Middle frontal gyrus (tissue), 1 donor: ENCODE results near the gene GMEB1.
"Not testable (repeated sequence)": the region's sequence is repeated elsewhere in the genome, so short reads cannot be mapped to it uniquely, and the experiment has no call there.

Experiments used
- DNase-seq: peaks from one replicate; pipeline ENCODE4 v3.0.0-alpha.2; 2015; ENCODE audit warnings: low spot score; ENCODE audit errors: extremely low spot score

The GMEB1 gene

DNA sequence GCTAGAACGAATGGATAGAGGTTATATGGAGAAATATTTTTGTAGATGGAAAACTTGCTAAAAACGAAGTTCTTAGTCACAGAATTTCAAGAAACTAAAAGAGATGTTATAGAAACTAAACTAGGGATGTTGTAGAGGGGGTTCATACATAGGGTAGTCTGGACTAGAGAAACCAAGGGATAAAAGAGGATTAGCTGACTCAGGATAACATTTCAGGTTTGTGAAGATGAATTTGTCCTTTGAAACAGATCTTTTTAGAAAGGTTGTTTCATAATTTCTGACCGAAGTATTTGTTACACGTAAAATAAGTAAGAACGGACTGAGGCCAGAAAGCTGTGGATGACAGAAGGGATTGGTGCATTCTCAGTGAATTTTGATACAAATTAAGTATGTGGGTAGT is 81.7 kb downstream of the GMEB1 start:
- DNase-seq, result no peak

DNA sequence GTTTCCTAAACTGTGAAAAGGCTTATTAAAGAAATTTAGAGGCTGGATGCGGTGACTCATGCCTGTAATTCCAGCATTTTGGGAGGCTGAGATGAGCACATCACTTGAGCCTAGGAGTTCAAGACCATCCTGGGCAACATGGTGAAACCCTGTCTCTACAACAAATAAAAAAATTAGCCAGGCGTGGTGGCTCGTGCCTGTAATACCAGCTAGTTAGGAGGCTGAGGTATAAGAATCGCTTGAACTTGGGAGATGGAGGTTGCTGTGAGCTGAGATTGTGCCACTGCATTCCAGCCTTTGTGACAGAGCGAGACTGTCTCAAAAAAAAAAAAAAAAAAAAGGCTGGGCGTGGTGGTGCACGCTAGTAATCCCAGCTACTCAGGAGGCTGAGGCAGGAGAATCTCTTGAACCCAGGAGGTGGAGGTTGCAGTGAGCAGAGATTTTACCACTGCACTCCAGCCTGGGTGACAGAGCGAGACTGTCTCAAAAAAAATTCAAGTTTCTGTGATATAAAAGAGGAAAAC is 82.2 kb downstream of the GMEB1 start:
- not testable (repeated sequence) for DNase-seq

DNA sequence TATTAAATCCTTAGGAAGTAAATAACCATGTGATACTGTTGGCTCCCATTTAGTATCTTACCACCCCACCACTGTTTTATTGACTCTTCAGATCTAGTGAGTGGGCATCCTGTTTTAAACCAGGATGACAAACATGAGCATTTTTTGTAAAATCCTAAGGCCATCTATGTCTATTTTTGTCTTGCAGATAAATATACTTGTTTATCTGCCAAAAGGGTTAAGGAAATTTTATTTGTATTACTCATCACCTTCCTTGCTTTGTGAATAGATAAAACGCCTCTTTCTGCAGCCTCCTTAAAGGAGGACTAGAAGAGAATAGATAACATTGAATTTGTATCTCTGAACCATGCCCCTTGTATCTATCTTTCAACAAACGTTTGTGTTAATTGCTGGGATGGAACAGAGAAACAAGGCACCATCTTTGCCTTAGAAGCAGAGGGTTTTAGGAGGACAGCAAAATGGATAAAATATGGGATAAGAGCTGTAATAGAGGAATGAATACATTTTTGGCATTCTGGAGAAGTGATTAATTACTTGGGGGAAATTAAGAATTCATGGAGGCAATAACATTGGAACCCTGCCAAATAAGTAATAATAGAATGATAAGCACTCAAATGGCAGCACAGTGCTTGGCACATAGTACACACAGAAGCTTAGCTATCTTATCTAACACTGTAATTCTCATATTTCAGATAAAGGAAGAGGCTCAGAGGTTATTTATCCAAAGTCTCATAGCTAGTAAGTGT is 82.9 kb downstream of the GMEB1 start:
- DNase-seq, result no peak

DNA sequence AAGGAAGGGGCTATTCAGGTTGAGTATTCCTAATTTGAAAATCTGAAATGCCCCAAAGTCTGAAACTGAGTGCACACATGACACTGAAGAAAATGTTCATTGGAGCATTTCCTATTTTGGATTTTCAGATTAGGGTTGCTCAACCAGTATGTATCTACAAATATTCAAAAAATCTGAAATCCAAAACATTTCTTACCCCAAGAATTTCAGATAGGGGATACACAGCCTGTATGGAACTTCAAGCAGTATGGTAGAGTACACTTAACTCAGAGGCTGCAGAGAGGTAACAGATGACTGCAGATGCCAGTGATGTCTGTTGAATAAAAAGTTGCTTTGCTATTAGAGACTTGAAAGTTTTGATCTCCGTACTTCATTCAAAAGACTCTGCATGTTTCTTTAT is 87.1 kb downstream of the GMEB1 start:
- DNase-seq, result no peak

GRCh38 chr1:28756846-28757245 is 88.3 kb downstream of the GMEB1 start:
- no peak for DNase-seq

GRCh38 chr1:28758420-28758819 is 89.8 kb downstream of the GMEB1 start:
- no peak for DNase-seq

GRCh38 chr1:28759257-28759656 is 90.7 kb downstream of the GMEB1 start:
- no peak for DNase-seq

- DNase-seq, result no peak
Observed at GRCh38 chr1:28761189-28761588, 92.6 kb downstream of the GMEB1 start.

- DNase-seq, result no peak
Observed at GRCh38 chr1:28766532-28767183, 98.1 kb downstream of the GMEB1 start.
